K562 (cell line): ENCODE data around the gene FES. TPM values are rescaled to one million over a fixed set of nuclear protein-coding genes. Genes with fewer than 3 reads are reported as not detected.

ENCODE experiments used
- CCAR2 ChIP-seq: fragments of 200-400 bp; formaldehyde crosslinking; IDR thresholded peaks from 2 replicates; pipeline ENCODE4 v1.6.1; 2017; ENCODE audit warnings: mild to moderate bottlenecking, low read depth, low read length
- KDM4B ChIP-seq, 2 experiments: fragments of 450-650 bp in 1 of 2; sonication (generic) in 1 of 2; IDR thresholded peaks; 2 replicates each; pipeline ENCODE4 v1.6.1; 2016 to 2017; ENCODE audit warnings: borderline replicate concordance in 2 of 2, antibody characterized with exemption in 1 of 2, low read depth in 1 of 2, mild to moderate bottlenecking in 1 of 2
- RNF2 ChIP-seq: sonication (generic); IDR thresholded peaks from 2 replicates; pipeline ENCODE4 v1.6.1; 2016
- ZNF445 ChIP-seq: fragments of 250-450 bp; sonication (Bioruptor Pico); IDR thresholded peaks from 2 replicates; pipeline ENCODE4 v1.4.0; 2020; ENCODE audit warnings: low read depth, mild to moderate bottlenecking, moderate library complexity
- polyA plus RNA-seq, 8 experiments: library from polyadenylated mRNA; depleted of rRNA in 4 of 8; stranded (reverse) in 5 of 8; unstranded in 3 of 8; fragments of >200 nt; fragmentation: Nextera tagmentation in 2 of 8; fragmentation: Illumina TruSeq in 1 of 8; extraction: Ambion mirVana in 2 of 8; extraction: Trizol in 1 of 8; gene quantifications; 2 replicates each; pipeline versions ENCODE4 v1.2.1 to v1.2.3, GENCODE V29; 2011 to 2014; ENCODE audit warnings: inconsistent platforms in 1 of 8, missing spikeins in 1 of 8
- total RNA-seq, 7 experiments: library from RNA; depleted of rRNA in 6 of 7; stranded (reverse); fragments of >200 nt in 6 of 7; fragmentation: Illumina TruSeq in 2 of 7; extraction: Trizol in 2 of 7; gene quantifications; 2 replicates each; pipeline versions ENCODE4 v1.2.1 to v1.2.3, GENCODE V29; 2011 to 2021; ENCODE audit warnings: low replicate concordance in 1 of 7
- TF ChIP-seq, protein P1 (sequence below): fragments of 450-650 bp; formaldehyde crosslinking; IDR thresholded peaks from 2 replicates; pipeline ENCODE4 v1.4.0; 2020; ENCODE audit warnings: mild to moderate bottlenecking, moderate library complexity
- TF ChIP-seq, protein P2 (sequence below): fragments of 250-450 bp; sonication (Bioruptor Pico); IDR thresholded peaks from 2 replicates; pipeline ENCODE4 v1.4.0; 2020; ENCODE audit warnings: mild to moderate bottlenecking, moderate library complexity
- TF ChIP-seq, protein P3 (sequence below), 2 experiments: fragments of 450-650 bp; formaldehyde crosslinking in 1 of 2; IDR thresholded peaks; 2 replicates each; pipeline versions ENCODE4 v1.4.0 to v1.6.1; 2014 to 2020; ENCODE audit warnings: mild to moderate bottlenecking in 2 of 2, borderline replicate concordance in 1 of 2, low read depth in 1 of 2
- TF ChIP-seq, protein P4 (sequence below), 2 experiments: IDR thresholded peaks; 2 replicates each; pipeline ENCODE4 v1.6.1; 2012; ENCODE audit warnings: improper control_type of control experiment in 2 of 2, low read depth in 2 of 2, low read length in 2 of 2, borderline replicate concordance in 1 of 2

The FES gene
- total and polyA plus RNA-seq, 9 of the 15 experiments (the other 6 are each of a cell fraction or from before 2014, with no cell fraction given), result 0.38 to 2.6 (median 0.82) TPM

DNA sequence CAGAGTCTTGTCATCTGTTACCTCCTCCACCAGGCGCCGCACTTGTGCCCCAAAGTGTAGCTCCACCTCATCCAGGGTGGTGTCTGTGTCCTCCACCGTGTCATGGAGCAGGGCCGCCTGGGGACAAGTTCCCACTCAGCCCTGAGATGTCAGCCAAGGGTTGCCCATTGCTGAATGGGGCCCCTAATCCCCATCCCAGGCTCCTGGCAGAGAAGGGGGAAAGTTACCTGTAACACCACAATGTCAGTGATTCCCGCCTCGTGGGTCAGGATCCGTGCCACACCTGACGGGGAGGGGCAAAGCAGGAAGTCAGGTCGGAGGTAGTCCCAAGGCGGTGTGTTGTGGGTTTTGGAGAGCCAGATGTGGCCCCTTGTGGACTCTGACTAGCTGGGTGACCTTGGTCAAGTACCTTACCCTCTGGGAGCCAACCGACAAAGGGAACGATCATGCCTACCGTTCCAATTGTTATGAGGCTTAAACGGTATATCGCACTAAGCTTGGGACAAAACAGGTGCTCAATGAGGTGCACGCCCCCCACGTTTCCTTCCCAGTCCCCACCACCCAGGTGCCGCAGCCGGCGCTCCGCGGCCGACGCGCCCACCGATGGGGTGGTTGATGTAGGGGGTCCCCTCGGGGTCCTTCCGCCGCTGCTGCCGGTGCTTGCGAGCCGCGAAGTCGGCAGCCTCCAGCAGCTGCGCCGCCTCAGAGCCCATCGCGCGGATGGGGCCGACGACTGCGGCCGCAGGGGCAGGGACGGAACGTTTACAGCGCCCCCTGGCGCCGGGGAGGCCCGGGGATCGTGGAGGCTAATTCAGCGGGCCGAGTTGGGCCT, 47.7 kb downstream of the FES start, which contains the start of gene HDDC3 (continued):
- TF ChIP-seq, protein P1, sequence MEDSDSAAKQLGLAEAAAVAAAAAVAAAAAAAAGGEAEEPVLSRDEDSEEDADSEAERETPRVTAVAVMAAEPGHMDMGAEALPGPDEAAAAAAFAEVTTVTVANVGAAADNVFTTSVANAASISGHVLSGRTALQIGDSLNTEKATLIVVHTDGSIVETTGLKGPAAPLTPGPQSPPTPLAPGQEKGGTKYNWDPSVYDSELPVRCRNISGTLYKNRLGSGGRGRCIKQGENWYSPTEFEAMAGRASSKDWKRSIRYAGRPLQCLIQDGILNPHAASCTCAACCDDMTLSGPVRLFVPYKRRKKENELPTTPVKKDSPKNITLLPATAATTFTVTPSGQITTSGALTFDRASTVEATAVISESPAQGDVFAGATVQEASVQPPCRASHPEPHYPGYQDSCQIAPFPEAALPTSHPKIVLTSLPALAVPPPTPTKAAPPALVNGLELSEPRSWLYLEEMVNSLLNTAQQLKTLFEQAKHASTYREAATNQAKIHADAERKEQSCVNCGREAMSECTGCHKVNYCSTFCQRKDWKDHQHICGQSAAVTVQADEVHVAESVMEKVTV (CRISPR knock-in tag), result 0 out of 2 replicates have a peak, but pooled peaks have one; percentile 15
- TF ChIP-seq RNF2 (0 out of 2 replicates have a peak, but pooled peaks have one; percentile 36), KDM4B (IDR thresholded peaks at IDR 0.05; ENCODE audit: borderline replicate concordance in 2 of 2, low read depth in 1 of 2) (no peak; a peak in 1 of 4 replicates), ZNF445 (CRISPR knock-in tag) (no peak), CCAR2 (no peak)
- TF ChIP-seq, protein P2, sequence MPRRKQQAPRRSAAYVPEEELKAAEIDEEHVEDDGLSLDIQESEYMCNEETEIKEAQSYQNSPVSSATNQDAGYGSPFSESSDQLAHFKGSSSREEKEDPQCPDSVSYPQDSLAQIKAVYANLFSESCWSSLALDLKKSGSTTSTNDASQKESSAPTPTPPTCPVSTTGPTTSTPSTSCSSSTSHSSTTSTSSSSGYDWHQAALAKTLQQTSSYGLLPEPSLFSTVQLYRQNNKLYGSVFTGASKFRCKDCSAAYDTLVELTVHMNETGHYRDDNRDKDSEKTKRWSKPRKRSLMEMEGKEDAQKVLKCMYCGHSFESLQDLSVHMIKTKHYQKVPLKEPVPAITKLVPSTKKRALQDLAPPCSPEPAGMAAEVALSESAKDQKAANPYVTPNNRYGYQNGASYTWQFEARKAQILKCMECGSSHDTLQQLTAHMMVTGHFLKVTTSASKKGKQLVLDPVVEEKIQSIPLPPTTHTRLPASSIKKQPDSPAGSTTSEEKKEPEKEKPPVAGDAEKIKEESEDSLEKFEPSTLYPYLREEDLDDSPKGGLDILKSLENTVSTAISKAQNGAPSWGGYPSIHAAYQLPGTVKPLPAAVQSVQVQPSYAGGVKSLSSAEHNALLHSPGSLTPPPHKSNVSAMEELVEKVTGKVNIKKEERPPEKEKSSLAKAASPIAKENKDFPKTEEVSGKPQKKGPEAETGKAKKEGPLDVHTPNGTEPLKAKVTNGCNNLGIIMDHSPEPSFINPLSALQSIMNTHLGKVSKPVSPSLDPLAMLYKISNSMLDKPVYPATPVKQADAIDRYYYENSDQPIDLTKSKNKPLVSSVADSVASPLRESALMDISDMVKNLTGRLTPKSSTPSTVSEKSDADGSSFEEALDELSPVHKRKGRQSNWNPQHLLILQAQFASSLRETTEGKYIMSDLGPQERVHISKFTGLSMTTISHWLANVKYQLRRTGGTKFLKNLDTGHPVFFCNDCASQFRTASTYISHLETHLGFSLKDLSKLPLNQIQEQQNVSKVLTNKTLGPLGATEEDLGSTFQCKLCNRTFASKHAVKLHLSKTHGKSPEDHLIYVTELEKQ (CRISPR knock-in tag), result 0 out of 2 replicates have a peak, but pooled peaks have one; percentile 20
- TF ChIP-seq, protein P3, sequence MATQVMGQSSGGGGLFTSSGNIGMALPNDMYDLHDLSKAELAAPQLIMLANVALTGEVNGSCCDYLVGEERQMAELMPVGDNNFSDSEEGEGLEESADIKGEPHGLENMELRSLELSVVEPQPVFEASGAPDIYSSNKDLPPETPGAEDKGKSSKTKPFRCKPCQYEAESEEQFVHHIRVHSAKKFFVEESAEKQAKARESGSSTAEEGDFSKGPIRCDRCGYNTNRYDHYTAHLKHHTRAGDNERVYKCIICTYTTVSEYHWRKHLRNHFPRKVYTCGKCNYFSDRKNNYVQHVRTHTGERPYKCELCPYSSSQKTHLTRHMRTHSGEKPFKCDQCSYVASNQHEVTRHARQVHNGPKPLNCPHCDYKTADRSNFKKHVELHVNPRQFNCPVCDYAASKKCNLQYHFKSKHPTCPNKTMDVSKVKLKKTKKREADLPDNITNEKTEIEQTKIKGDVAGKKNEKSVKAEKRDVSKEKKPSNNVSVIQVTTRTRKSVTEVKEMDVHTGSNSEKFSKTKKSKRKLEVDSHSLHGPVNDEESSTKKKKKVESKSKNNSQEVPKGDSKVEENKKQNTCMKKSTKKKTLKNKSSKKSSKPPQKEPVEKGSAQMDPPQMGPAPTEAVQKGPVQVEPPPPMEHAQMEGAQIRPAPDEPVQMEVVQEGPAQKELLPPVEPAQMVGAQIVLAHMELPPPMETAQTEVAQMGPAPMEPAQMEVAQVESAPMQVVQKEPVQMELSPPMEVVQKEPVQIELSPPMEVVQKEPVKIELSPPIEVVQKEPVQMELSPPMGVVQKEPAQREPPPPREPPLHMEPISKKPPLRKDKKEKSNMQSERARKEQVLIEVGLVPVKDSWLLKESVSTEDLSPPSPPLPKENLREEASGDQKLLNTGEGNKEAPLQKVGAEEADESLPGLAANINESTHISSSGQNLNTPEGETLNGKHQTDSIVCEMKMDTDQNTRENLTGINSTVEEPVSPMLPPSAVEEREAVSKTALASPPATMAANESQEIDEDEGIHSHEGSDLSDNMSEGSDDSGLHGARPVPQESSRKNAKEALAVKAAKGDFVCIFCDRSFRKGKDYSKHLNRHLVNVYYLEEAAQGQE (IDR thresholded peaks at IDR 0.05; ENCODE audit: borderline replicate concordance), result peak; percentile 66; the same call in 1 of the 2 replicates
- TF ChIP-seq, protein P3 (CRISPR knock-in tag; IDR thresholded peaks at IDR 0.05; ENCODE audit: low read depth), result no peak
- TF ChIP-seq, protein P4, sequence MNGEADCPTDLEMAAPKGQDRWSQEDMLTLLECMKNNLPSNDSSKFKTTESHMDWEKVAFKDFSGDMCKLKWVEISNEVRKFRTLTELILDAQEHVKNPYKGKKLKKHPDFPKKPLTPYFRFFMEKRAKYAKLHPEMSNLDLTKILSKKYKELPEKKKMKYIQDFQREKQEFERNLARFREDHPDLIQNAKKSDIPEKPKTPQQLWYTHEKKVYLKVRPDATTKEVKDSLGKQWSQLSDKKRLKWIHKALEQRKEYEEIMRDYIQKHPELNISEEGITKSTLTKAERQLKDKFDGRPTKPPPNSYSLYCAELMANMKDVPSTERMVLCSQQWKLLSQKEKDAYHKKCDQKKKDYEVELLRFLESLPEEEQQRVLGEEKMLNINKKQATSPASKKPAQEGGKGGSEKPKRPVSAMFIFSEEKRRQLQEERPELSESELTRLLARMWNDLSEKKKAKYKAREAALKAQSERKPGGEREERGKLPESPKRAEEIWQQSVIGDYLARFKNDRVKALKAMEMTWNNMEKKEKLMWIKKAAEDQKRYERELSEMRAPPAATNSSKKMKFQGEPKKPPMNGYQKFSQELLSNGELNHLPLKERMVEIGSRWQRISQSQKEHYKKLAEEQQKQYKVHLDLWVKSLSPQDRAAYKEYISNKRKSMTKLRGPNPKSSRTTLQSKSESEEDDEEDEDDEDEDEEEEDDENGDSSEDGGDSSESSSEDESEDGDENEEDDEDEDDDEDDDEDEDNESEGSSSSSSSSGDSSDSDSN (IDR thresholded peaks at IDR 0.05; ENCODE audit: borderline replicate concordance in 1 of 2, low read depth in 2 of 2, low read length in 2 of 2), result peak; percentile 92 to 97
